Hepatocyte (in vitro differentiated cells): ENCODE measurements around the gene LRCOL1.

Experiments used
- CTCF ChIP-seq: fragments of 200-600 bp; sonication (generic); IDR thresholded peaks from 2 replicates; pipeline ENCODE4 v1.5.1; 2016; ENCODE audit warnings: antibody characterized with exemption, mild to moderate bottlenecking; ENCODE audit not compliant: poor library complexity
- EZH2 ChIP-seq: fragments of 200-600 bp; sonication (generic); IDR thresholded peaks from 2 replicates; pipeline ENCODE4 v1.6.1; 2016; ENCODE audit warnings: antibody characterized with exemption, mild to moderate bottlenecking, borderline replicate concordance

- TF ChIP-seq CTCF: no peak
- no peak for TF ChIP-seq EZH2
Measured at GRCh38 chr12:132566516-132567131, 43.8 kb downstream of the LRCOL1 start.
